Bronchial epithelial cell (primary cell): Measurements from ENCODE around the gene CFAP119. TPM values are rescaled to one million over a fixed set of nuclear protein-coding genes. Genes with fewer than 3 reads are reported as not detected.
A peak's percentile ranks its signal among the peaks of the same experiment; 100 is the strongest.

Experiments
- DNase-seq: peaks from one replicate; pipeline ENCODE4 v3.0.0-alpha.2; 2010; ENCODE audit warnings: low read depth
- FAIRE-seq: peaks from 2 replicates; lab custom pipeline; 2011; peaks lifted over from hg19 to GRCh38; lab: Jason Lieb, UNC
- H3K27me3 ChIP-seq: 2 replicates; pipeline ENCODE4 v1.5.1; 2011; ENCODE audit warnings: low read length; ENCODE audit not compliant: control insufficient read depth, insufficient read depth
- H3K36me3 ChIP-seq: 2 replicates; pipeline ENCODE4 v1.5.1; 2011; ENCODE audit warnings: low read length; ENCODE audit not compliant: control insufficient read depth, insufficient read depth
- H3K4me3 ChIP-seq: 2 replicates; pipeline ENCODE4 v1.5.1; 2011; ENCODE audit warnings: mild to moderate bottlenecking, low read depth, low read length, control low read depth
- CTCF ChIP-seq: IDR thresholded peaks from 2 replicates; pipeline ENCODE4 v1.5.1; 2011; ENCODE audit warnings: mild to moderate bottlenecking, moderate library complexity, low read length, control low read depth, inconsistent platforms; ENCODE audit not compliant: insufficient read depth, severe bottlenecking
- total RNA-seq: library from RNA; depleted of rRNA; stranded (reverse); fragments of >200 nt; gene quantifications from 2 replicates; pipeline ENCODE4 v1.2.1, GENCODE V29; 2014

The CFAP119 gene
- total RNA-seq, 1 donor from 2014 or later, result 1.1 TPM

- no peak for DNase-seq
- FAIRE-seq, result no peak
- TF ChIP-seq CTCF, result no peak
- H3K36me3 ChIP-seq, result peaks cover 13% of the 10 kb centered on the region
- no peak overlapping the region for H3K4me3 ChIP-seq
- H3K27me3 ChIP-seq, result no peaks in the 10 kb centered on the region
These were observed 5.7 kb downstream of the CFAP119 start for GRCh38 chr16:30755955-30756780.

- FAIRE-seq (no peak), DNase-seq (no peak)
- peaks cover 18% of the 10 kb centered on the region for H3K36me3 ChIP-seq
- no peak for TF ChIP-seq CTCF
- H3K4me3 ChIP-seq, result no peak overlapping the region
- H3K27me3 ChIP-seq, result no peaks in the 10 kb centered on the region
These were observed 8.3 kb downstream of the CFAP119 start for GRCh38 chr16:30753596-30753995.

- Histone ChIP-seq H3K36me3 (peaks cover 11% of the 10 kb centered on the region), H3K4me3 (no peak overlapping the region), H3K27me3 (no peaks in the 10 kb centered on the region)
- TF ChIP-seq CTCF, result no peak
- FAIRE-seq (no peak), DNase-seq (no peak)
These were observed 10.9 kb downstream of the CFAP119 start for GRCh38 chr16:30750876-30751465.

- FAIRE-seq (no peak), DNase-seq (no peak)
- no peaks in the 10 kb centered on the region for H3K27me3 ChIP-seq
- H3K4me3 ChIP-seq, result no peak overlapping the region
- no peak for TF ChIP-seq CTCF
- H3K36me3 ChIP-seq, result peaks cover 10% of the 10 kb centered on the region
These were observed 11.7 kb downstream of the CFAP119 start for GRCh38 chr16:30750201-30750600.

GRCh38 chr16:30748634-30749445, 13.0 kb downstream of the CFAP119 start:
- FAIRE-seq, result no peak
- no peak for DNase-seq
- no peak for TF ChIP-seq CTCF
- no peaks in the 10 kb centered on the region for H3K27me3 ChIP-seq
- peak overlapping the region; percentile 80 for H3K4me3 ChIP-seq
- H3K36me3 ChIP-seq, result peaks cover 12% of the 10 kb centered on the region
